ENCODE results near the gene VCAM1. TPM values are rescaled to one million over a fixed set of nuclear protein-coding genes. Genes with fewer than 3 reads are reported as not detected.

Gene VCAM1
- total and polyA plus RNA-seq, 7 donors, result 1.8 to 18.9 (median 6.7) TPM

- Histone ChIP-seq H3K27ac (no peak overlapping the region), H3K36me3 (no peaks in the 10 kb centered on the region), H3K9me3 (no peaks in the 10 kb centered on the region), H3K4me1 (peaks cover 0 to 2% (median 0%) of the 10 kb centered on the region in 4 donors), H3K4me3 (no peak overlapping the region), H3K27me3 (no peaks in the 10 kb centered on the region)
- DNase-seq, result no peak
- intact Hi-C loops (cut with DNase I), result no loop called here
- no peak for TF ChIP-seq POLR2AphosphoS5 (IDR thresholded peaks at IDR 0.05)
- no peak for TF ChIP-seq POLR2A (IDR thresholded peaks at IDR 0.05)
- no peak for TF ChIP-seq EP300 (IDR thresholded peaks at IDR 0.05)
- TF ChIP-seq CTCF (IDR thresholded peaks at IDR 0.05), result no peak
- WGBS, 2 donors, result 77 to 87% methylated on average over 3 of the region's 3 CpGs
Observed at GRCh38 chr1:100713626-100714025, 5.9 kb upstream of the VCAM1 start.

GRCh38 chr1:100714599-100714998 is 4.9 kb upstream of the VCAM1 start:
- 13 to 59% methylated on average over 1 of the region's 1 CpG for WGBS, 2 donors
- Histone ChIP-seq H3K27ac (no peak overlapping the region), H3K36me3 (no peaks in the 10 kb centered on the region), H3K9me3 (no peaks in the 10 kb centered on the region), H3K4me1 (peaks cover 0 to 12% (median 1%) of the 10 kb centered on the region in 4 donors), H3K4me3 (no peak overlapping the region), H3K27me3 (no peaks in the 10 kb centered on the region)
- DNase-seq, result no peak
- intact Hi-C loops (cut with DNase I), result no loop called here
- TF ChIP-seq CTCF (IDR thresholded peaks at IDR 0.05) (no peak), POLR2A (IDR thresholded peaks at IDR 0.05) (no peak), POLR2AphosphoS5 (IDR thresholded peaks at IDR 0.05) (no peak), EP300 (IDR thresholded peaks at IDR 0.05) (no peak)

- Histone ChIP-seq H3K4me1 (peaks cover 0 to 38% (median 12%) of the 10 kb centered on the region in 4 donors), H3K27ac (no peak overlapping the region), H3K27me3 (no peaks in the 10 kb centered on the region), H3K36me3 (no peaks in the 10 kb centered on the region), H3K4me3 (no peak overlapping the region), H3K9me3 (no peaks in the 10 kb centered on the region)
- no peak for DNase-seq
- WGBS, 2 donors, result 90 to 92% methylated on average over 6 of the region's 6 CpGs
- TF ChIP-seq CTCF (IDR thresholded peaks at IDR 0.05) (no peak), POLR2AphosphoS5 (IDR thresholded peaks at IDR 0.05) (no peak), EP300 (IDR thresholded peaks at IDR 0.05) (no peak), POLR2A (IDR thresholded peaks at IDR 0.05) (no peak)
- intact Hi-C loops (cut with DNase I), result no loop called here
Observed at GRCh38 chr1:100717218-100717617, 2.3 kb upstream of the VCAM1 start.

- 74 to 80% methylated on average over 4 of the region's 4 CpGs for WGBS, 2 donors
- Histone ChIP-seq H3K27me3 (no peaks in the 10 kb centered on the region), H3K4me3 (no peak overlapping the region), H3K9me3 (no peaks in the 10 kb centered on the region), H3K4me1 (peaks cover 0 to 39% (median 13%) of the 10 kb centered on the region in 4 donors), H3K36me3 (no peaks in the 10 kb centered on the region), H3K27ac (no peak overlapping the region)
- no peak for DNase-seq
- TF ChIP-seq CTCF (IDR thresholded peaks at IDR 0.05) (no peak), EP300 (IDR thresholded peaks at IDR 0.05) (no peak), POLR2AphosphoS5 (IDR thresholded peaks at IDR 0.05) (no peak), POLR2A (IDR thresholded peaks at IDR 0.05) (no peak)
- intact Hi-C loops (cut with DNase I), result no loop called here
Observed at GRCh38 chr1:100718581-100718980, 961 bp upstream of the VCAM1 start.

- no peaks in the 10 kb centered on the region for H3K36me3 ChIP-seq
- H3K4me1 ChIP-seq, result peaks cover 0 to 39% (median 14%) of the 10 kb centered on the region in 4 donors
- peak overlapping the region; percentile 35 to 49 (median 40) for H3K27ac ChIP-seq
- WGBS, 2 donors, result 66 to 83% methylated on average over 3 of the region's 3 CpGs
- no peaks in the 10 kb centered on the region for H3K9me3 ChIP-seq
- TF ChIP-seq CTCF (IDR thresholded peaks at IDR 0.05), result no peak
- no peak for TF ChIP-seq POLR2A (IDR thresholded peaks at IDR 0.05)
- no peak for TF ChIP-seq EP300 (IDR thresholded peaks at IDR 0.05)
- no peak for TF ChIP-seq POLR2AphosphoS5 (IDR thresholded peaks at IDR 0.05)
- H3K4me3 ChIP-seq, result peak overlapping the region; percentile 2 to 32 (median 25)
- DNase-seq, result no peak
- H3K27me3 ChIP-seq, result no peaks in the 10 kb centered on the region
- intact Hi-C loops (cut with DNase I), result loop anchor here (10.0 kb wide), 1 partner anchor 185 kb away; the partner anchor contains the start of gene GPR88
Observed at GRCh38 chr1:100720101-100720500, 559 bp downstream of the VCAM1 start.

Data from sigmoid colon (tissue), 7 donors.